ENCODE data around the gene TUT4.

The TUT4 gene

GRCh38 chr1:52533713-52534112 is 19.2 kb downstream of the TUT4 start:
- no peak for DNase-seq (ENCODE audit: low read depth)

DNA sequence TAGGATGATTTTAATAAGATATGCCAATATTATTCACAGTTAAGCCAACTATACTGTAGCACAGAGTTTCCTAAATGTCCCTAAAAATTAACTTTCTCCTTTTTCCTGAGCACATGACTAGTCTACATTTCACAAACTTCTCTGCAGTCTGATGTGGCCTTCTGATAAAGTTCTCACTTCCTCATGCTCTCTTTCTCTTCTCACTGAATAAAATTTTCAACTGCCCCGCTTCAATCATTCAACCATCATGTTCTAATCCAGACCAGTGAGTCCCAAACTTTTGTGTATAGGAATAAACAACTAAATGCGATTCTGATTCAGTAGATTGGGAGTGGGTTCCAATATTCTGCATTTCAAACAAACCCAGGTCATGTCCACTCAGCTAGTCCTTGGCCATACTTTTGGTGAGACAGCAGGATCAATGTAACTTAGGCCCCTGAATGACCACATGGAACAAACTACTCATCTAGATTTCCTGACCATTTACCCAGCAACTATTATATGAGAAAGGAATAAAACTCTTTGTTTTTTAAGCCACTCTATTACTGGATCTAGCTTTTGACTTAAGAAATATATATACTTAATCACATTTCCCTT is 20.1 kb downstream of the TUT4 start:
- no peak for DNase-seq (ENCODE audit: low read depth)

GRCh38 chr1:52532247-52532646 is 20.6 kb downstream of the TUT4 start:
- DNase-seq (ENCODE audit: low read depth) = no peak

DNA sequence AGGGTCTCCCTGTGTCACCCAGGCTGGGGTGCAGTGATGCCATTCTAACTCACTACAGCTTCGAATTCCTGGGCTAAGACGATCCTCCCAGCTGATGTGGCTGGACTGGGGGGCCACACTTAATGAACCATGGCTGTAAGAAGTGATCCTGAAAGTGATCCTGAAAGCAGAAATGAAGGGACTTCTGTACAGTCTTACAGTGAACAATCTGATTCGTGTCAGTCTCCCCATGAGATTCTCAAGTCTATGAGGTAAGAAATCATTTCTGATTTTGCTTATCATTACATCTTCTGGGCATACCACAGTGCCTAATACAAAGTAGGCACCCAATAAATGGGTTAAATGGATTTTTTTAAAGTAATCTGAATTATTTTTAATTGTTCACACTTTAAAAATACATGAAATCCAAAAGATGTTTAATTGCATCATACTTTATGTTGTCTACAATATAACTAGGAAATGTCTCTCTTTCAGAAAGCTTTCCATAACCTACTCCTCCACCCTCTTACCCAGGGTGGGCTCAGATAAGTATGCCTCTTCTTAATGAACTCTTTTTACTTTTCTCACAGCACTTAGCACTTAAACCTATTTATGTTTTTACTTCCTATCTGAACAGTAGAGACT is 21.5 kb downstream of the TUT4 start:
- no peak for DNase-seq (ENCODE audit: low read depth)

DNA sequence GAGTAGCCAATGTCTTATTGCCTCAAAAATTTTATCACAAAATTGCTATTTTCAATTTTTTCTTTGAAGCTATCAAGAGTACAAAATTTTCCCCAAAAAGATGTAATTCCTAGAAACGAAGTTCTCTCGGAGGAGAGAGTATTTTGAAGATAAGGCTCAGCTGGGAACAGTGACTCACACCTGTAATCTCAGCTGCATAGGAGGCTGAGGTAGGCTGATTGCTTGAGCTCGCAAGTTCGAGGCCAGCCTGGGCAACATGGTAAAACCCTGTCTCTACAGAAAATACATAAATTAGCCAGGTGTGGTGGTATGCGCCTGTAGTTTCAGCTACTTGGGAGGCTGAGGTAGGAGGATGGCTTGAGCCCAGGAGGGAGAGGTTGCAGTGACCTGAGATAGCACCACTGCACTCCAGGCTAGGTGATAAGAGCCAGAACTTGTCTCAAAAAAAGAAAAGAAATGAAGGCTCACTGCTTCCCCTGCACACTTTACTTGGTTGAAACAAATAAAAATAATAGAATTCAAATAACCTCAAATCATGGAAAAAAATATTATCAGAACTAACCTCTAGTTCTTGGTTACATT is 22.2 kb downstream of the TUT4 start:
- DNase-seq (ENCODE audit: low read depth) = peak; percentile 39

DNA sequence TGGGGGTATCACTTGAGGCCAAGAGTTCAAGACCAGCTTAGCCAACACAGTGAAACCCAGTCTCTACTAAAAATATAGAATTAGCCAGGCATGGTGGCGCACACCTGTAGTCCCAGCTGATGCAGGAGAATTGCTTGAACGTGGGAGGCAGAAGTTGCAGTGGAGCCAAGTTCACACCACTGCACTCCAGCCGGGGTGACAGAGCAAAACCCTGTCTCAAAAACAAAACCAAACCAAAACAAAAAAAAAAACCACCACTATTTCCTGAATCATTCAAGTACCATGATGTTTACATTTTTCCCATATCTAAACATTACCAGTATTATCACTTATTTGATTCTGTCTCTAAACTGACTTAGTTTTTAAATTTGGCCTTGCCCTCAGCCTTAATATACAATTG is 29.5 kb downstream of the TUT4 start:
- DNase-seq (ENCODE audit: low read depth) = peak; percentile 34

DNA sequence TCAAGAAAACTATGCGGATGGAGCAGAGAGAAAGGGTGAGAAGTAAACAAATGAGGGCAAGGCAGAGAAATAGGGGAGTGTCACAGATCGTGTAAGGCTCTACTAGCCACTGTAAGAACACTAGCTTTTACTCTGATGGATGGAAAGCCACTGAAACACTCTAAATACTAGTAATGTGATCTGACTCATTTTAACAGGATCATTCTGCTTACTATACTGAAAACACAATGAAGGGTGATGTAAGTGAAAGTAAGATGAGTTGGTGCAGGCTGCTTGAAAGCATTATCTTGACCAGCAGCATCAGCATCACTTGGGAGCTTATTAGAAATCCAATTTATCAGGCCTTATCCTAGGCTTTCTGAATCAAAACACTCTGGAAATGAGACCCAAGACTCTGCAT is 32.7 kb downstream of the TUT4 start:
- DNase-seq (ENCODE audit: low read depth) = peak; percentile 27

DNA sequence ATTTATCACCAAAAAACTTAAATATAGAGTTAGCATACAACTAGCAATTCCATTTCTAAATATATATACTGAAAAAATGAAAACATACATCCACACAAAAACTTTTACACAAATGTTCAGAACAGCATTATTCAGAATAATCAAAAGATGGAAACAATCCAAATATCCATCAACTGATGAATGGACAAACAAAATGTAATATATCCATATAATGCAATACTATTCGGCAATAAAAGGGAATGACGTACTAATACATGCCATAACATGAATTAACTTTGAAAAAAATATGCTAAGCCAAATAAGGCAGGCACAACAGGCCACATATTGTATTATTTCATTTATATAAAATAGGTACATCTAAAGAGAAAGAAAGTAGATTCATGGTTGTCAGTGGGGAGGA is 33.9 kb downstream of the TUT4 start:
- DNase-seq (ENCODE audit: low read depth) = no peak

- no peak for DNase-seq (ENCODE audit: low read depth)
These were observed 40.9 kb downstream of the TUT4 start for GRCh38 chr1:52511851-52512615.

DNA sequence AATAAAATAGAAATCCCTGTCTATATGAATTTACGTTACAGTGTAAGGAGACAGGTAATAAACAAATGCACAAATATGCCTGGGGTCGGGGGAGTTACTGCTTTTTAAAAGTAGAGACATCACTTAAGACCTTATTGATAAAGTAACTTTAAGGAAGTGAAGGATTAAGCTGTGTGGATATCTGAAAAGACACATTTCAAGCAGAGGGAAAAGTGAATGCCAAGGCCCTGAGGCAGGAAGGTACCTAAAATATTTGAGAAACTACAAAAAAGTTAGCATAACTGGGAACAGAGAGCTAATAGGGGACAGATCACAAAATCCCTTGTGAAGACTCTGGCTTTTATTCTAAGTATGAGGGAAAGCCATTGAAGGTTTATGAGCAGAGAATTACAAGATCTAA is 41.5 kb downstream of the TUT4 start:
- no peak for DNase-seq (ENCODE audit: low read depth)

GRCh38 chr1:52506920-52507546 is 45.9 kb downstream of the TUT4 start:
- no peak for DNase-seq (ENCODE audit: low read depth)

- no peak for DNase-seq (ENCODE audit: low read depth)
These were observed 46.5 kb downstream of the TUT4 start for GRCh38 chr1:52506349-52506748.

- no peak for DNase-seq (ENCODE audit: low read depth)
These were observed 48.2 kb downstream of the TUT4 start for GRCh38 chr1:52504720-52505119.

DNA sequence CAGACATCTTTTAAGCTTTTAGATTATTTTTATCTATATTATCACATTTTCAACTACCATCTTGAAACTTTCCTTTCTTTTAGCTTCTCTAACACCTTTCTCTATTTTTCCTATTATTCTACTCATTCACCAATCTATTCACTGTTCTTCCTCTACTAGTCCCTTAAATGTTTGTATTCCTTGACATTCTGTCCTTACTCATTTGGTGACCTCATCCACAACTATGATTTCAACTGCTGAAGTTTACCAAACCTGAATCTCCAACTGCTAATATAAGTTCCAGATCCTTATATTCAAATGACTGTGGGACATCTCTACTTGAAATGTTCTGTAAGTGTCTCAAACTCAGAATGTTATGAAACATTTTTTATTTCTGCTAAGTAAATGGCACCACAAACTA is 49.2 kb downstream of the TUT4 start:
- no peak for DNase-seq (ENCODE audit: low read depth)

DNA sequence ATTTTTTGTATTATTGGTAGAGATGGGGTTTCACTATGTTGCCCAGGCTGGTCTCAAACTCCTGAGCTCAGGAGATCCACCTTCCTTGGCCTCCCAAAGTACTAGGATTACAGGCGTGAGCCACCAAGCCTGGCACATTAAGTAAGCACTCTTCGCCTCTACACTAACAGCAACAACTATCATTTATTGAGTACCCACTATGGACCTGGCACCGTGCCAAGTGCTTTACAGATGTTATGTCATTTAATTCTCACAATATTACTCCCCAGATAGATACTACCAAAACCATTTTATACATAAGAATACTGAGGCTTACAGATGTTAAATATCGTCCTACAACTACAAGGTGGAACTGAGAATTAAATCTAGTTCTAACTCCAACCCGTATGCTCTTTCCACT is 50.1 kb downstream of the TUT4 start:
- no peak for DNase-seq (ENCODE audit: low read depth)

- DNase-seq (ENCODE audit: low read depth) = no peak
These were observed 65.3 kb downstream of the TUT4 start for GRCh38 chr1:52487632-52488031.

DNA sequence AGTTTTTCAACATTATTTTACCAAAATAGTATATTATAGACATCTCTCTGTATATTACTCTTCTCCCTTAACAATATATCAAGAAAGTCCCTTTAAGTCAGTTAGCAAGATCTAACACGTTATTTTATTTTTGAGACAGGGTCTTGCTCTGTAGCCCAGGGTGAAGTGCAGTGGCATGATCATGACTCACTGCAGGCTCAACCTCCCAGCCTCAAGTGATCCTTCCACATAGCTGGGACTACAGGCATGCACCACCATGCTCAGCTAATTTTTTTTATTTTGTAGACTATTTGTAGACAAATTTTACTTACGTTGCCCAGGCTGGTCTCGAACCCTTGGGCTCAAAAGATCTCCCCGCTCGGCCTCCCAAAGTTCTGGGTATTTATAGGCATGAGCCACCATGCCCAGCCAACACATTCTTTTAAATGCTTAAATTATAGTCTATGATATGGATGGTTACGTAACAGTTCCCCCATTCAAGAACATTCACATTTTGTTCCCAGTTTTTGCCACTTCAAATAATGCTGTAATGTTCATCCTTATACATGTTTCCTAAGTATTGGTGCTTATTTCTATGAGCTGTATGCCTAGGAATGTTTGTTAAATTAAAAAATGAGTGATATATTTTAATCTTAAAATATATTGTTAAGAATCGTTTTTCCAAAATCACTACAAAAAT is 70.4 kb downstream of the TUT4 start:
- peak; percentile 18 for DNase-seq (ENCODE audit: low read depth)

- no peak for DNase-seq (ENCODE audit: low read depth)
These were observed 73.8 kb downstream of the TUT4 start for GRCh38 chr1:52479076-52479475.

- no peak for DNase-seq (ENCODE audit: low read depth)
These were observed 75.0 kb downstream of the TUT4 start for GRCh38 chr1:52477876-52478275.

DNA sequence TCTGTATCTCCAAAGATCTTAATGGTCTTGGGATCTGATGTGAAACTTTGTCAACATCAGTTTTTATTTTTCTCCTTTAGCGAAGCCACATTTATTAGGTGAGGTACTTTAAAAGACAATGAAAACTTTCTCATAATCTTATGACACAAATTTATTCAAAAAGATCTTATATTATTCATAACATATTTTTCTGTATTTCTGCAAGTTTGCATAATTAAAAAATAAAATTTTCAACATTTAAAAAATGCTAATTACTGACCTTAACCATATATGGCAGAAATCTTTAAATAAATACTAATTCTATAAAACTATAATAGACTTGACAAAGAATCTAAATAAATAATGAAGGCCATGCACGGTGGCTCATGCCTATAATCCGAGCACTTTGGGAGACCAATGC is 75.9 kb downstream of the TUT4 start:
- no peak for DNase-seq (ENCODE audit: low read depth)

DNA sequence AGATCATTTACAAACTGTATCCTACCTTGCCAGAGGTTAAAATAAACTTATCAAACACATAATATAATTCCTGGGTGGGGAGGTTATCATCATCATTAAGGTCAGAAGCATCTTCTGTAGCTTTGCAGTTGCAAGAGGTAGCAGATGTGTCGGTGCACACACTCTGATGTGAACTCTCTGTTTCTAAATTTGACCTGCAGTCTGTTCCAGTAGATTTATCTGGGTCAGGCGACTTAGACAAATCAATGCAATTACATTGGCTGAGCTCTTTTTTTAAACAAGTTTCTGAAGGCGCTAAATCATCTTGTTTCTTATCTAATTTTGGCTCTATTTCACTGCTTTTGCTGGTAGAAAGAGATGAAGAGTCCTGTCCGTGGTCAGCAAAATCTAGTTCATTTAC is 78.1 kb downstream of the TUT4 start:
- no peak for DNase-seq (ENCODE audit: low read depth)

DNA sequence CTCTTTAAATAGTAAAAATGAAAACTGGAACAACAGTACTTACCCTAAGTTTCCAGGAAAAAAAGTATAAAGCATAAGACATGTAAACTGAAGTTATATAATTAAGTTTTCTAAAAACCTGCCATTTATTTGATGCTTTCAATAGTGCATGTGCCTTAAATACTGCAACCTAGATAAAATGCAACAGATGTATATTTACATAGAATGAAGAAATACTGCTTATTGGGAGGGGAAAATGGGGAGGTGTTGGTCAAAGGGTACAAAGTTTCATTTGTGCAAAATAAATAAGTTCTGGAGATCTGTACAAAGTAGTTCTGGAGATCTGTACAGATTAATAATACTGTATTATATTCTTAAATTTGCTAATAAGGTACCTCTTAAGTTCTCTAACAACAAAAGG is 79.9 kb downstream of the TUT4 start:
- DNase-seq (ENCODE audit: low read depth) = no peak
